GM23338 (cell line): ENCODE data around the gene PGBD5.

Experiments
- CREB1 ChIP-seq: fragments of 250-450 bp; sonication (Bioruptor Pico); IDR thresholded peaks from 2 replicates; pipeline ENCODE4 v1.5.0; 2020; ENCODE audit warnings: low read depth, mild to moderate bottlenecking, moderate library complexity
- CTCF ChIP-seq, 2 experiments: fragments of 200-600 bp in 1 of 2; sonication (generic) in 1 of 2; conservative IDR thresholded peaks; 2 replicates each; pipeline versions ENCODE4 v1.5.1 to v1.6.1; 2016 to 2017; ENCODE audit warnings: antibody characterized with exemption in 2 of 2, low read depth in 2 of 2, mild to moderate bottlenecking in 2 of 2, moderate library complexity in 1 of 2
- ETS1 ChIP-seq: IDR thresholded peaks from 2 replicates; pipeline ENCODE4 v1.6.1; 2016; ENCODE audit warnings: antibody characterized with exemption
- EZH2 ChIP-seq: fragments of 200-600 bp; sonication (generic); IDR thresholded peaks from one replicate; pipeline ENCODE4 v1.8.0; 2017; ENCODE audit warnings: antibody characterized with exemption, mild to moderate bottlenecking, low read depth; ENCODE audit not compliant: unreplicated experiment
- JUNB ChIP-seq: IDR thresholded peaks from one replicate; pipeline ENCODE4 v1.6.1; 2016; ENCODE audit warnings: antibody characterized with exemption; ENCODE audit not compliant: unreplicated experiment
- POLR2AphosphoS5 ChIP-seq: IDR thresholded peaks from 2 replicates; pipeline ENCODE4 v1.6.1; 2016; ENCODE audit warnings: antibody characterized with exemption, low read depth
- REST ChIP-seq: IDR thresholded peaks from one replicate; pipeline ENCODE4 v1.6.1; 2018; ENCODE audit warnings: antibody characterized with exemption; ENCODE audit not compliant: unreplicated experiment

GRCh38 chr1:230270559-230271281 lies 155.4 kb downstream of the PGBD5 start:
- no peak for TF ChIP-seq CTCF (conservative IDR thresholded peaks at IDR 0.05; ENCODE audit: low read depth in 2 of 2)
- no peak for TF ChIP-seq POLR2AphosphoS5
- TF ChIP-seq CREB1 (CRISPR knock-in tag) = no peak
- TF ChIP-seq ETS1 = no peak
- no peak for TF ChIP-seq REST
- TF ChIP-seq JUNB = no peak
- no peak for TF ChIP-seq EZH2
